GM12801 (cell line): ENCODE data around the gene ACE.

ENCODE experiments used
- CTCF ChIP-seq: IDR thresholded peaks from one replicate; pipeline ENCODE4 v1.5.1; 2011; ENCODE audit warnings: control low read depth; ENCODE audit not compliant: insufficient read length; ENCODE audit errors: extremely low read depth

Gene ACE

GRCh38 chr17:63533433-63534077 lies 56.7 kb downstream of the ACE start:
- TF ChIP-seq CTCF = no peak

- no peak for TF ChIP-seq CTCF
Observed at GRCh38 chr17:63534078-63534570, 57.3 kb downstream of the ACE start.

GRCh38 chr17:63534816-63535455 lies 58.1 kb downstream of the ACE start:
- no peak for TF ChIP-seq CTCF

GRCh38 chr17:63535640-63536039 lies 58.8 kb downstream of the ACE start:
- TF ChIP-seq CTCF = no peak

- TF ChIP-seq CTCF = no peak
Observed at GRCh38 chr17:63537001-63537400, 60.1 kb downstream of the ACE start.

- no peak for TF ChIP-seq CTCF
Observed at GRCh38 chr17:63537991-63538692, 61.3 kb downstream of the ACE start.
